ENCODE measurements around the gene SETD4. TPM values are rescaled to one million over a fixed set of nuclear protein-coding genes. Genes with fewer than 3 reads are reported as not detected.
A peak's percentile ranks its signal among the peaks of the same experiment; 100 is the strongest.

The SETD4 gene
- total and polyA plus RNA-seq, 2 of the 13 experiments (the other 11 are each of a cell fraction or from before 2014, with no cell fraction given), result 7.1 to 14.4 TPM

DNA sequence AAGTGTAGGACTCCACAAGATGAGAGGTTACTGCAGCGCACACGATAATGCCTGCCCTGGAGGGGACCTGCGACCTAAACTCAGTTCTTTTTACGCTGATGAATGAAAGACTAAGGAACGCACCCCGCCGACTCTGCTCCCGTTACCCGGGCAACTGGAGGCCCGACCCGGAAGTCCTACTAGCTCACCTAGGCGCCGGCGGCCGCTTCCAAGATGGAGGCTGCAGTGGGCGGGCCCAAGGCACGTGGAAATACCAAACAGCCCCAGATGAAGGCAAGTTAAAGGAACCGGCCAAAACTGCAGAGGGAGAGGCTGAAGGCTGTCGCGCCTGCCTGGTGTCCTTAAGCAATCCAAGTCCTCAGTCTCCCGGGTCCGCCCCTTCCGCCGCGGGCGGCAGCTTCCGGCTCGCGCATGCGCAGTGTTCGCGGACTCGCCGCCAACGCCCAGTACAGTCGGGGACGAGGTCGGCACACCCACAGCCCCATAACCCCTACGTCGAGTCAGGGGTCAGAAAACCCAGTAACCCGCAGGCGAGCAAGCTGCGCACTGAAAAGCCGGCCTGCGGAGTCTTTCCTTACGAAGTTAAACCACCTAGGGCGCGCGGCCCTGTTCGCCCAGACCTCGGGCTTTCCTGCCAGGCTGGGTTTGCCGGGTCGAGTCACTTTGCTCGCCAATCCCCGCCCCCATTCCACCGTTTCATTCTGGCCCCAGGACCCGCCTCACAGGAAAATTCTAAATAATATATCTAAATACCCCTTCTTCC is at the start of gene SETD4 (continued):
- TF ChIP-seq PCBP1 (IDR thresholded peaks at IDR 0.05; ENCODE audit: borderline replicate concordance, low read depth, low read length) (no peak), ZNF746 (CRISPR knock-in tag; IDR thresholded peaks at IDR 0.05) (no peak), FLYWCH1 (CRISPR knock-in tag; IDR thresholded peaks at IDR 0.05) (no peak), ZNF614 (CRISPR knock-in tag; IDR thresholded peaks at IDR 0.05; ENCODE audit: borderline replicate concordance) (peak; percentile 75; the same call in 1 of the 2 replicates), POLR2AphosphoS5 (IDR thresholded peaks at IDR 0.05; ENCODE audit: low read depth, low read length) (peak; percentile 92), ZNF136 (CRISPR knock-in tag; IDR thresholded peaks at IDR 0.05; ENCODE audit: low read depth) (no peak), ZNF782 (CRISPR knock-in tag; IDR thresholded peaks at IDR 0.05; ENCODE audit: borderline replicate concordance) (no peak), MLLT10 (CRISPR knock-in tag; IDR thresholded peaks at IDR 0.05) (no peak), ZNF891 (CRISPR knock-in tag; IDR thresholded peaks at IDR 0.05) (no peak; the same call in 1 of the 2 replicates), ZNF34 (CRISPR knock-in tag; IDR thresholded peaks at IDR 0.05; ENCODE audit: borderline replicate concordance) (no peak), ZNF382 (CRISPR knock-in tag; IDR thresholded peaks at IDR 0.05; ENCODE audit: borderline replicate concordance) (no peak), NFIB (CRISPR knock-in tag; IDR thresholded peaks at IDR 0.05; ENCODE audit: borderline replicate concordance) (no peak), ZNF234 (CRISPR knock-in tag; conservative IDR thresholded peaks at IDR 0.05) (no peak; the same call in 1 of the 2 replicates), ZNF556 (CRISPR knock-in tag; IDR thresholded peaks at IDR 0.05; ENCODE audit: borderline replicate concordance) (no peak), TEAD2 (CRISPR knock-in tag; IDR thresholded peaks at IDR 0.05) (no peak)
- TF ChIP-seq, protein P1, sequence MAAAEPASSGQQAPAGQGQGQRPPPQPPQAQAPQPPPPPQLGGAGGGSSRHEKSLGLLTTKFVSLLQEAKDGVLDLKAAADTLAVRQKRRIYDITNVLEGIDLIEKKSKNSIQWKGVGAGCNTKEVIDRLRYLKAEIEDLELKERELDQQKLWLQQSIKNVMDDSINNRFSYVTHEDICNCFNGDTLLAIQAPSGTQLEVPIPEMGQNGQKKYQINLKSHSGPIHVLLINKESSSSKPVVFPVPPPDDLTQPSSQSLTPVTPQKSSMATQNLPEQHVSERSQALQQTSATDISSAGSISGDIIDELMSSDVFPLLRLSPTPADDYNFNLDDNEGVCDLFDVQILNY (CRISPR knock-in tag; conservative IDR thresholded peaks at IDR 0.05), result no peak
- TF ChIP-seq, protein P2, sequence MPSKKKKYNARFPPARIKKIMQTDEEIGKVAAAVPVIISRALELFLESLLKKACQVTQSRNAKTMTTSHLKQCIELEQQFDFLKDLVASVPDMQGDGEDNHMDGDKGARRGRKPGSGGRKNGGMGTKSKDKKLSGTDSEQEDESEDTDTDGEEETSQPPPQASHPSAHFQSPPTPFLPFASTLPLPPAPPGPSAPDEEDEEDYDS (CRISPR knock-in tag; IDR thresholded peaks at IDR 0.05), result no peak; the same call in 1 of the 2 replicates
- TF ChIP-seq, protein P3, sequence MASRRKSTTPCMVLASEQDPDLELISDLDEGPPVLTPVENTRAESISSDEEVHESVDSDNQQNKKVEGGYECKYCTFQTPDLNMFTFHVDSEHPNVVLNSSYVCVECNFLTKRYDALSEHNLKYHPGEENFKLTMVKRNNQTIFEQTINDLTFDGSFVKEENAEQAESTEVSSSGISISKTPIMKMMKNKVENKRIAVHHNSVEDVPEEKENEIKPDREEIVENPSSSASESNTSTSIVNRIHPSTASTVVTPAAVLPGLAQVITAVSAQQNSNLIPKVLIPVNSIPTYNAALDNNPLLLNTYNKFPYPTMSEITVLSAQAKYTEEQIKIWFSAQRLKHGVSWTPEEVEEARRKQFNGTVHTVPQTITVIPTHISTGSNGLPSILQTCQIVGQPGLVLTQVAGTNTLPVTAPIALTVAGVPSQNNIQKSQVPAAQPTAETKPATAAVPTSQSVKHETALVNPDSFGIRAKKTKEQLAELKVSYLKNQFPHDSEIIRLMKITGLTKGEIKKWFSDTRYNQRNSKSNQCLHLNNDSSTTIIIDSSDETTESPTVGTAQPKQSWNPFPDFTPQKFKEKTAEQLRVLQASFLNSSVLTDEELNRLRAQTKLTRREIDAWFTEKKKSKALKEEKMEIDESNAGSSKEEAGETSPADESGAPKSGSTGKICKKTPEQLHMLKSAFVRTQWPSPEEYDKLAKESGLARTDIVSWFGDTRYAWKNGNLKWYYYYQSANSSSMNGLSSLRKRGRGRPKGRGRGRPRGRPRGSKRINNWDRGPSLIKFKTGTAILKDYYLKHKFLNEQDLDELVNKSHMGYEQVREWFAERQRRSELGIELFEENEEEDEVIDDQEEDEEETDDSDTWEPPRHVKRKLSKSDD (CRISPR knock-in tag; IDR thresholded peaks at IDR 0.05; ENCODE audit: low read depth), result peak; percentile 95
- TF ChIP-seq, protein P4, sequence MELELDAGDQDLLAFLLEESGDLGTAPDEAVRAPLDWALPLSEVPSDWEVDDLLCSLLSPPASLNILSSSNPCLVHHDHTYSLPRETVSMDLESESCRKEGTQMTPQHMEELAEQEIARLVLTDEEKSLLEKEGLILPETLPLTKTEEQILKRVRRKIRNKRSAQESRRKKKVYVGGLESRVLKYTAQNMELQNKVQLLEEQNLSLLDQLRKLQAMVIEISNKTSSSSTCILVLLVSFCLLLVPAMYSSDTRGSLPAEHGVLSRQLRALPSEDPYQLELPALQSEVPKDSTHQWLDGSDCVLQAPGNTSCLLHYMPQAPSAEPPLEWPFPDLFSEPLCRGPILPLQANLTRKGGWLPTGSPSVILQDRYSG (CRISPR knock-in tag; IDR thresholded peaks at IDR 0.05), result no peak; the same call in 1 of the 2 replicates
- TF ChIP-seq, protein P5, sequence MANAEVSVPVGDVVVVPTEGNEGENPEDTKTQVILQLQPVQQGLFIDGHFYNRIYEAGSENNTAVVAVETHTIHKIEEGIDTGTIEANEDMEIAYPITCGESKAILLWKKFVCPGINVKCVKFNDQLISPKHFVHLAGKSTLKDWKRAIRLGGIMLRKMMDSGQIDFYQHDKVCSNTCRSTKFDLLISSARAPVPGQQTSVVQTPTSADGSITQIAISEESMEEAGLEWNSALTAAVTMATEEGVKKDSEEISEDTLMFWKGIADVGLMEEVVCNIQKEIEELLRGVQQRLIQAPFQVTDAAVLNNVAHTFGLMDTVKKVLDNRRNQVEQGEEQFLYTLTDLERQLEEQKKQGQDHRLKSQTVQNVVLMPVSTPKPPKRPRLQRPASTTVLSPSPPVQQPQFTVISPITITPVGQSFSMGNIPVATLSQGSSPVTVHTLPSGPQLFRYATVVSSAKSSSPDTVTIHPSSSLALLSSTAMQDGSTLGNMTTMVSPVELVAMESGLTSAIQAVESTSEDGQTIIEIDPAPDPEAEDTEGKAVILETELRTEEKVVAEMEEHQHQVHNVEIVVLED (CRISPR knock-in tag; IDR thresholded peaks at IDR 0.05; ENCODE audit: borderline replicate concordance), result peak; percentile 69

Data from HepG2 (cell line).